Urinary bladder (tissue), 4 donors: ENCODE results near the gene DNAH2. TPM values are rescaled to one million over a fixed set of nuclear protein-coding genes. Genes with fewer than 3 reads are reported as not detected.

Source experiments
- DNase-seq: peaks from one replicate; pipeline ENCODE4 v3.0.0-alpha.2; 2015; ENCODE audit errors: extremely low spot score
- H3K27ac ChIP-seq: one replicate; pipeline ENCODE4 v1.5.1; 2013; ENCODE audit warnings: low read depth, mild to moderate bottlenecking, moderate library complexity
- H3K36me3 ChIP-seq: one replicate; pipeline ENCODE4 v1.6.1; 2013; ENCODE audit warnings: mild to moderate bottlenecking, moderate library complexity; ENCODE audit not compliant: insufficient read depth
- H3K4me1 ChIP-seq: one replicate; pipeline ENCODE4 v1.6.1; 2013; ENCODE audit warnings: mild to moderate bottlenecking, moderate library complexity; ENCODE audit not compliant: insufficient read depth
- H3K4me3 ChIP-seq: one replicate; pipeline ENCODE4 v1.5.1; 2013; ENCODE audit warnings: low read depth, low read length
- WGBS: extraction: QIAGEN DNeasy Blood & Tissue Kit; methylation state at CpG from one replicate; pipeline ENCODE4 v1.1.7; 2013; 5-methylcytosine and 5-hydroxymethylcytosine counted together
- polyA plus RNA-seq: library from polyadenylated mRNA; stranded (reverse); fragments of 200-250 nt; gene quantifications from one replicate; pipeline ENCODE4 v1.2.3, GENCODE V29; 2013
- total RNA-seq: library from RNA; depleted of rRNA; stranded (reverse); fragments of >200 nt; gene quantifications from one replicate; pipeline ENCODE4 v1.2.3, GENCODE V29; 2014
- donor health status: healthy with polysubstance abuse.
- donor health status: healthy.

Gene DNAH2
- total and polyA plus RNA-seq, 2 donors, result 0.11 to 0.16 TPM

DNA sequence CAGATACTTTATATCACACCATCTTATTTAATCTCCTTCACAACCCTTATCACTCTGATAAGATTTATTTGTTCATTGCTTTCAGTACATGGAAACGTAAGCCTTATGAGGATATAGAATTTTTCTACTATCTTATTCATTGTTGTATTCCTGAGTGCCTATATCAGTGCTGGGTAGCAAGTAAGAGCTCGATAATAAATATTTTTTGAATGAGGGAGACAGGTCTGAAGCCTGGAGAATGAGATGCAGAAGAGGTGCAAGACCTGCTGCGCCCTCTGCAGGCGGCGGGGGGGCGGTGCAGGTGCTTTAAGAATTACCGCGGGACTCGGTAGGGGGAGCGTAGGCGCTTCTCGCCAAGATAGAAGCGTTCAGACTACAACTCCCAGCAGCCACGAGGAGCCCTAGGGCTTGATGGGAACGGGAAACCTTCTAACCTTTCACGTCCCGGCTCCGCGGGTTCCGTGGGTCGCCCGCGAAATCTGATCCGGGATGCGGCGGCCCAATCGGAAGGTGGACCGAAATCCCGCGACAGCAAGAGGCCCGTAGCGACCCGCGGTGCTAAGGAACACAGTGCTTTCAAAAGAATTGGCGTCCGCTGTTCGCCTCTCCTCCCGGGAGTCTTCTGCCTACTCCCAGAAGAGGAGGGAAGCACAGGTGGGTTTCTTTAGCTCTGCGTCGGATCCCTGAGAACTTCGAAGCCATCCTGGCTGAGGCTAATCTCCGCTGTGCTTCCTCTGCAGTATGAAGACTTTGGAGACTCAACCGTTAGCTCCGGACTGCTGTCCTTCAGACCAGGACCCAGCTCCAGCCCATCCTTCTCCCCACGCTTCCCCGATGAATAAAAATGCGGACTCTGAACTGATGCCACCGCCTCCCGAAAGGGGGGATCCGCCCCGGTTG lies 29.4 kb upstream of the DNAH2 start, which contains the start of gene WRAP53:
TSS of gene WRAP53 (plus strand) at position 570 of the 900 bp plus-strand sequence. CDS start at position 742, 172 bp downstream.
- no peaks in the 10 kb centered on the region for H3K4me1 ChIP-seq
- peak within 1 kb of the TSS; percentile 77 for H3K27ac ChIP-seq
- peak; percentile 97 for DNase-seq
- H3K4me3 ChIP-seq, result peak within 1 kb of the TSS; percentile 81
- WGBS, result under 1% methylated on average over 51 of the region's 51 CpGs
- H3K36me3 ChIP-seq, result no peaks in the 10 kb centered on the region

DNA sequence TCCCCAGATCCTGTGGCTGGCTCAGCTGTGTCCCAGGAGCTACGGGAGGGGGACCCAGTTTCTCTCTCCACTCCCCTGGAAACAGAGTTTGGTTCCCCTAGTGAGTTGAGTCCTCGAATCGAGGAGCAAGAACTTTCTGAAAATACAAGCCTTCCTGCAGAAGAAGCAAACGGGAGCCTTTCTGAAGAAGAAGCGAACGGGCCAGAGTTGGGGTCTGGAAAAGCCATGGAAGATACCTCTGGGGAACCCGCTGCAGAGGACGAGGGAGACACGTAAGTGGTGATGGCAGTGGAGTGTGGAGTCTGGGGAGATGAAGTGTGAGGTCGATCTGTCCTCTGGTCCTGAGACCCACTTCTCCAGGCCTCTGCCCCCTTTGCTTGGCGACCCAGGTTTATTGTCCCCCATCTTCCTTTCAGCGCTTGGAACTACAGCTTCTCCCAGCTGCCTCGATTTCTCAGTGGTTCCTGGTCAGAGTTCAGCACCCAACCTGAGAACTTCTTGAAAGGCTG lies 28.7 kb upstream of the DNAH2 start:
- no peak for DNase-seq
- H3K27ac ChIP-seq, result no peak overlapping the region
- H3K4me3 ChIP-seq, result peak overlapping the region; percentile 40
- H3K4me1 ChIP-seq, result no peaks in the 10 kb centered on the region
- H3K36me3 ChIP-seq, result no peaks in the 10 kb centered on the region
- WGBS, result 9% methylated on average over 13 of the region's 13 CpGs

DNA sequence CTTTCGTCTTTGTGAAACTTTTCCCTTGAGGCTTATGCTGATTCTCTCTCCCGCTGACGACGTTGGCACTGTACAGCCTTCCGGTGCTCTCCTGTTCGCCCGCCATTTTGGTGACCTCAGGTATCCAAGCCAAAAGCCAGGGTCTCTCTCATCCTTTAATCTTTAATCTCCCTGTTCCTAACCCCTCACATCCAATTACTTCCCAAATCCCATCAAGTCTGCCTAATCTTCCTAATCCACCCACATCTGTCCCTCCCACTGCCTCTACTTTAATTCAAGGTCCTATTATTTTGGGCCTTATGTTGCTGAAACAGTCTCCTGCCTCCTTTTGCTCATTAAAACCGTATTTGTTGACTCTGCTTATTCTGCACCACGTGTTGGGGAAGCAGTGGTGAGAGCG lies 22.0 kb upstream of the DNAH2 start:
- 95% methylated on average over 10 of the region's 10 CpGs for WGBS
- H3K4me1 ChIP-seq, result no peaks in the 10 kb centered on the region
- no peak overlapping the region for H3K4me3 ChIP-seq
- DNase-seq, result no peak
- no peak overlapping the region for H3K27ac ChIP-seq
- H3K36me3 ChIP-seq, result no peaks in the 10 kb centered on the region

DNA sequence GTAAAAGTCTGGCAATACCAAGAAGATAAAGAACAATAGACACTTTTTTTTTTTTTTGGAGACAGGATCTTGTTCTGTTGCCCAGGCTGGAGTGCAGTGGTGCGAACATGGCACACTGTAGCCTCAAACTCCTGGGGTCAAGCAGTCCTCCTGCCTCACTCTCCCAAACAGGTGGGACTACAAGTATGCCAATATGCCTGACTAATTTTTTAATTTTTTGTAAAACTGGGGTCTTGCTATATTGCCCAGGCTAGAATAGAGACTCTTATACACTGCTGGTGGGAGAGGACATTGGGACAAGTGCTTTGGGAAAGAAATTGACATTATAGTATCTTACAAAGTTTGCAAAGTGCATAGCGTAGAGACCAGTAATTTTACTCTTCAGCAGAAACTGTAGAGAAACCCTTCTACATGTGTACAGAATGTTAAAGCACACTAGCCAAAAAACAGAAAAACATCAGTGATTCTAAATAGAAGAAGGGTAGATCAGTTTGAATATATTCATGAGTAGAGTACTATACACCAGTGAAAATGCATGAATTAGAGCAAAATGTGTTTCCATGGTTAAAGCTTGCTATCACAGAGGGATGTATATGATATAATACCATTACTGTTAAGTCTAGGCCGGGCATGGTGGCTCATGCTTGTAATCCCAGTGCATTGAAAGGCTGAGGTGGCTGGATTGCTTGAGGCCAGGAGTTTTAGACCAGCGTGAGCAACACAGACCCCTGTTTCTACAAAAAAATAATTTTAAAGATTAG lies 19.5 kb upstream of the DNAH2 start:
- no peak overlapping the region for H3K27ac ChIP-seq
- WGBS, result 98% methylated on average over 4 of the region's 4 CpGs
- no peak for DNase-seq
- no peaks in the 10 kb centered on the region for H3K4me1 ChIP-seq
- H3K4me3 ChIP-seq, result no peak overlapping the region
- no peaks in the 10 kb centered on the region for H3K36me3 ChIP-seq

DNA sequence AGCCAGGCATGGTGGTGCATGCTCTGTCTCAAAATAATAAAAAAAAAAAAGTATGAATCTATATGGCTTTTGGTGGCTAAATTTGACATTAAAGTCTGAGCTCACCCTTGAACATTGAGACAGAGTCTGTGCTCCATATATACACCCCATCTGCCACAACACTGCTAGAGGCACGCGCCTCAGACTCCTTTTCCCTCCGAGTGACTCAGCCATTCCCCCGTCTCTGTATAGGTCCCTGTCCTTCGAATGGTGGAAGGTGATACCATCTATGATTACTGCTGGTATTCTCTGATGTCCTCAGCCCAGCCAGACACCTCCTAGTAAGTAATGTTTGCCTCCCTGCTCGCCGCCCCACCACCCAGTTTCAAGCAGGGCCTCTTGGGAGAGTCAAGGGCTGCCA lies 17.0 kb upstream of the DNAH2 start:
- WGBS, result 97% methylated on average over 7 of the region's 7 CpGs

DNA sequence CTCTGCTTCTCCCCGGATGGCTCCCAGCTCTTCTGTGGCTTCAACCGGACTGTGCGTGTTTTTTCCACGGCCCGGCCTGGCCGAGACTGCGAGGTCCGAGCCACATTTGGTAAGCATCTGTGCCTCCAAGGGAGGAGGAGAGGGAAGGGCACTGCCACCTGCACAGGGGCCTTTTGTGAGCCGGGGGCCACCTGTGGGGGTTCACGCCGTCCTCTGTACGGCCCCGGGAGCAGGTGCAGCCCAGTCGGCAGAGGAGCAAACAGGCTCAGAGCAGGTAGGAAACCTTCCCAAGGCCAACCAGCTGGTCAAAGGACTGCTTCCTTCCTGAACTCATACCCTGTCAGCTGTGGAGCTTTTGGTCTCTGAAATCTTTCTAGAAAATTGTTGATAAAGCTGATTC lies 15.9 kb upstream of the DNAH2 start:
- Histone ChIP-seq H3K27ac (no peak overlapping the region), H3K4me1 (no peaks in the 10 kb centered on the region), H3K4me3 (no peak overlapping the region), H3K36me3 (no peaks in the 10 kb centered on the region)
- 96% methylated on average over 14 of the region's 14 CpGs for WGBS
- DNase-seq, result no peak

More for the DNA sequence above, 17.0 kb upstream of the DNAH2 start:
- DNase-seq, result no peak
- no peak overlapping the region for H3K4me3 ChIP-seq
- H3K4me1 ChIP-seq, result no peaks in the 10 kb centered on the region
- no peak overlapping the region for H3K27ac ChIP-seq
- H3K36me3 ChIP-seq, result no peaks in the 10 kb centered on the region

DNA sequence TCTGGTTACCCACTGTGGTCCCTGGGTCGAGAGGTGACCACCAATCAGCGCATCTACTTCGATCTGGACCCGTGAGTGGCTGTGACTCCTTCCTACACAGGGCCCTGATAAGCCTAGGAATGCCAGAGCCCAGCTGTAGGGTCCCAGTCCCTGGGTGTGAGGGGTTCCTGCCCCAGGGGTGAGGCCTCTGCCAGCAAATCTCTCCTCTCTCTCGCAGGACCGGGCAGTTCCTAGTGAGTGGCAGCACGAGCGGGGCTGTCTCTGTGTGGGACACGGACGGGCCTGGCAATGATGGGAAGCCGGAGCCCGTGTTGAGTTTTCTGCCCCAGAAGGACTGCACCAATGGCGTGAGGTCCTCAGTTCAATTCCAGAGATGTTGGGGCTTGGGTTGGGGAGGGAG lies 14.8 kb upstream of the DNAH2 start:
- Histone ChIP-seq H3K4me1 (no peaks in the 10 kb centered on the region), H3K27ac (no peak overlapping the region), H3K4me3 (no peak overlapping the region), H3K36me3 (no peaks in the 10 kb centered on the region)
- 92% methylated on average over 13 of the region's 13 CpGs for WGBS
- no peak for DNase-seq

DNA sequence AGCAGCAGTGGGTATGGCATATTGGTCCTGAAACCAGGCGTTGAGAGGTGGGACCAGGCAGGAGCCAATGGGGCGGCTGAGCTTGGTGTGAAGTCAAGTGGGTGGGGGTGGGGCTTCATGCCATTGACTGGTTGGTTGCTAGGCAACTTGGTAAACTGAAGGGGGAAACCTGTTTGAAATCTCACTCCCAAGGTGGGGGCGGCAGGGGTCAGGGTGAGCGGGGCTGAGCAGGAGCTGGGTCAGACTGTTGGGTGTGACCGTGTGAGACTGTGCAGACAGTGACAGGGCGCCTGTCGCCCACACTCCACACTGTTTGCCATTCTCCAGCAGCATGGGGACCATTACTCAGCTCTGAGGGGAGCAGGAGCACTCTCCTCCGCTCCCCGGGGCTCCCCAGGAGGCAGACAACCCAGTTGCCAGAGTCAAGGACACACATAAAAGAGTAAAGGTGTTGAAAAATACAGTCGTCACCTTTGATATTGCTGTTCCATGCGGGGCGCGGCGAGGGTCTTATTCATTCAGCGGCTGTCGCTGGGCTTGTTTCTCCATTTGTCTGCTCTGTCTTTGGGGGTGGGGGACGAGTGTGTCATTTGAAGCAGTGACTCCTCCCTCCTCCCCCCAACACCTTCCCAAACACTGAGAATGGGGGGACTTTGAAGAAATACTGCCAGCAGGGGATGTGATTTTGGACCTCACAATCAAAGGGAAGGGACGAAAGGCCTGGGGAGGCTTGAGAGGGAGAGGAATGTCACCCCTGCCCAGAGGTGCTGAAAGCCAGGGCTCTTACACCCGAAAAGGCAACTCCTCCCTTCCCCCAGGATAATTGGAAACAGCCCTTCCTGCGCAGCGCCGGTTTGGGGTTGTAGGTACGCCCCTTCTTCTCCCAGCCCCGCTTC lies 13.7 kb upstream of the DNAH2 start:
- H3K27ac ChIP-seq, result no peak overlapping the region
- no peak for DNase-seq

DNA sequence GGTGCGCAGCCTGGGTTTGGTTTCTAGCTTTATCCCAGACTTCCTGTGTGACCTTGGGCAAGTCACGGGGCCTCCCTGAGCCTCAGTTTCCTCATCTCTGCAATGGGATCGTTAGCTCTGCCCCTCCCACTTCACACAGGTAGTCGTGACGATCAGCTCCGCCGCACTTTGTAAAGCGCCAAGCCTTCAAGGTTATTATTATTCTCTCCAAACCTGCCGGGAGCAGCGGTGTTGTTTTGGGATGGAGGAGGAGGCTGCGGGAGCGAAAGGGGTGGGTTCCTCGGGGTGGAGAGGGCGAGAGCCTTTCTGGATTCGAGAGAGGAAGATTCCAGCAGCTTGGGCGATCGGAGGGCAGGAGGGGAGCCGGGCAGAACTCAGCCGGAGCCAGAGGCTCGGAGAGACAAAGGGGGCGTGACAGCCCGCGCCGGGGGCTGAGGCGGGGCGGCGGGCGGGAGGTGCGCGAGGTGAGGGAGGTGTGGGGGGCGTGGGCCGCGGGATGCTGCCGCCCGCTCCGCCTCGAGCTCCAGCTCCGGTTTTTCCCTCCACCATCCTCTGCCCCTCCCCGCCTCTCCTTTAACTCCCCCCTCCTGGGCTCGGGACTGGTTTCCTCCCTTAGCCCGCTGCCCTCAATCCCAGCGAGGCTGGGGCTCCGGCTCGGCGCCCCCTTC lies 12.8 kb upstream of the DNAH2 start, which contains the start of gene EFNB3:
TSS of gene EFNB3 (plus strand) at position 602 of the 668 bp plus-strand sequence. CDS start 397 bp downstream, outside the sequence.
- WGBS, result 2% methylated on average over 45 of the region's 45 CpGs
- H3K4me3 ChIP-seq, result peak within 1 kb of the TSS; percentile 21
- H3K4me1 ChIP-seq, result no peaks in the 10 kb centered on the region
- H3K27ac ChIP-seq, result no peak within 1 kb of the TSS
- DNase-seq, result no peak
- H3K36me3 ChIP-seq, result no peaks in the 10 kb centered on the region

More for the DNA sequence above, 13.7 kb upstream of the DNAH2 start:
- no peak overlapping the region for H3K4me3 ChIP-seq
- no peaks in the 10 kb centered on the region for H3K36me3 ChIP-seq
- 31% methylated on average over 24 of the region's 24 CpGs for WGBS
- no peaks in the 10 kb centered on the region for H3K4me1 ChIP-seq

DNA sequence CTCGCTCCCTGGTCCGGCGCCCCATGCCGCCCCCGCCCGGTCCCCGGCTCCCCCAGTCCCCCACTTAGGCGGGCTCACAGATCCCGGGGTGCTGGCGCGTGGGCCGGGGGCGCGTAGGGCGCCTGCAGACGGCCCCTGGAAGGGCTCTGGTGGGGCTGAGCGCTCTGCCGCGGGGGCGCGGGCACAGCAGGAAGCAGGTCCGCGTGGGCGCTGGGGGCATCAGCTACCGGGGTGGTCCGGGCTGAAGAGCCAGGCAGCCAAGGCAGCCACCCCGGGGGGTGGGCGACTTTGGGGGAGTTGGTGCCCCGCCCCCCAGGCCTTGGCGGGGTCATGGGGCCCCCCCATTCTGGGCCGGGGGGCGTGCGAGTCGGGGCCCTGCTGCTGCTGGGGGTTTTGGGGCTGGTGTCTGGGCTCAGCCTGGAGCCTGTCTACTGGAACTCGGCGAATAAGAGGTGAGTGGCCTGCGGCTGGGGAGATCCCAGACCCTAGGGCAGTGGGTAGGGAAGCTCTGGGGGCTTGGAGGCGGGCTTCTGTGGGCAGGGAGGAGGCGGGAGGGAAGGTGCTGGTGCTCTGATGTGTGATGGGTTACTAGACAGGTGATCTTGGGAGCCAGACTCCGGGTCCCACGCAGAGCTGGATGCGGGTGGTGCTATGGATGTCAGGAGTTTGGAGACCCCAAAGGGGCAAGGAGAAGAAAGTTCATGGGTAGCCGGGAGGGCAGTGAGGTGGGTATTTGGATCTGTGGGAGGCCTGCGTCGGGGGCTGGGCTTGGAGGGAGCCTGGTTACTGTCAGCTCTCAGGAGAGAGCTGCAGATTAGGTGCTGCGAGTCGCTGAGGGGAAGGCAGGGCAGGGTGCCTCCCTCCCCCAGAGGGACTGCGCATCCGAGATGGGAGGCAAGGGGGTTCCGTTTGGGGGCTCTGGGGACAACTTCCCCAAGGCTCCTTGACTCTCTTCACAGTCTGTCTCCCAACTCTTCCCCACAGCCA lies 12.0 kb upstream of the DNAH2 start:
- Histone ChIP-seq H3K36me3 (no peaks in the 10 kb centered on the region), H3K4me3 (peak overlapping the region; percentile 21), H3K4me1 (no peaks in the 10 kb centered on the region), H3K27ac (no peak overlapping the region)
- DNase-seq, result no peak
- WGBS, result 4% methylated on average over 50 of the region's 50 CpGs

DNA sequence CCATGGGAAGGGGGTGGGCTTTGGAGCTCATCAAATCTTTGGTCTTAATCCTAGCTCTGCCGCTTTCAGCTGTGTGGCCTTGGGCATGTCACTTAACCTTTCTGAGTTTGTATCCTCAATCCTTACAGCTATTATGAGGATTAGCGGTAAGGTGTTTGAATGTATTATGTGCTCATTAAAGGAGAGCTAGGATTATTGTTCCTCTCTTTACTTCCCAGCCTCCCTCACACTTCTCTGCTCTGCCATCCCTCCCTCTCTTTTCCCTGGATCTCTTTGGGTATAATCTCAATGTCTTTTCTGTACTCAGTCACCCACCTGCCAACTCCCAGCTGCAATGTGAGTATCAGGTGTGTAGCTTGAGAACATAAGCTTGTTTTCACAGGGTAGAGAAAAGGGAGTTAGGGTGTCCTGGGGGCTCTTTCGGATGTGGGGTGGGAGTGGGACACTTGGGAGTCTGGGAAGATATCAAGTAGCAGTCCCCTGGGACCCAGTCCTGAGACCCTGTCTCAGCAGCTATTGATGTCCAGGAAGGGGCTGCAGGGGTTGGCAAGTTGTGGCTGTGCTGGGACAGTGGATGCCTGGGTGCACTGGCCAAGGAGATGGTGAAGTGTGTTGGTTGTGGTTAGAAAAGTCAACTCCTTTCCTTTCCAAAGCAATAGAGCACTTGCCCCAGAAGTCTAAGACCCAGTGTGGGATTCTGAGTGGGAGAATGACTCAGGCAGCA lies 10.8 kb upstream of the DNAH2 start:
- WGBS, result 93% methylated on average over 3 of the region's 3 CpGs
- Histone ChIP-seq H3K36me3 (no peaks in the 10 kb centered on the region), H3K4me3 (no peak overlapping the region), H3K4me1 (no peaks in the 10 kb centered on the region), H3K27ac (no peak overlapping the region)
- no peak for DNase-seq
